Gastroesophageal sphincter (tissue), 4 donors: Measurements from ENCODE around the gene NANOGP8. TPM values are rescaled to one million over a fixed set of nuclear protein-coding genes. Genes with fewer than 3 reads are reported as not detected.
"Not testable (repeated sequence)": the region's sequence is repeated elsewhere in the genome, so short reads cannot be mapped to it uniquely, and the experiment has no call there.

Experiments
- ATAC-seq: fragments of 150-250 bp; one replicate; pipeline ENCODE4 v1.9.1; 2016; ENCODE audit warnings: mild to moderate bottlenecking, moderate library complexity
- H3K27ac ChIP-seq, 4 donors: fragments of 200-600 bp; sonication (generic) in 3 of 4; 1 replicate in 3 of 4; 2 replicates in 1 of 4; pipeline ENCODE4 v1.5.1; 2016 to 2019
- H3K27me3 ChIP-seq: fragments of 200-600 bp; sonication (generic); one replicate; pipeline ENCODE4 v1.5.1; 2019
- H3K36me3 ChIP-seq, 2 donors: fragments of 200-600 bp; sonication (generic); one replicate each; pipeline ENCODE4 v1.5.1; 2019; ENCODE audit warnings: control low read depth in 1 of 2
- H3K4me1 ChIP-seq, 3 donors: fragments of 200-600 bp; sonication (generic); 1 replicate in 2 of 3; 2 replicates in 1 of 3; pipeline ENCODE4 v1.5.1; 2016 to 2019; ENCODE audit warnings: control low read depth in 2 of 3
- H3K4me3 ChIP-seq, 2 donors: fragments of 200-600 bp; sonication (generic); one replicate each; pipeline ENCODE4 v1.5.1; 2019; ENCODE audit warnings: mild to moderate bottlenecking in 1 of 2, moderate library complexity in 1 of 2
- H3K9me3 ChIP-seq, 3 donors: fragments of 200-600 bp; sonication (generic); one replicate each; pipeline ENCODE4 v1.5.1; 2017 to 2019; ENCODE audit warnings: control low read depth in 2 of 3
- CTCF ChIP-seq, 4 experiments: fragments of 200-600 bp in 2 of 4; fragments of 450-650 bp in 2 of 4; sonication (generic) in 1 of 4; IDR thresholded peaks; one replicate each; pipeline ENCODE4 v1.5.1; 2017 to 2019; ENCODE audit warnings: antibody characterized with exemption in 4 of 4, mild to moderate bottlenecking in 2 of 4, moderate library complexity in 2 of 4
- EP300 ChIP-seq: sonication (generic); formaldehyde crosslinking; IDR thresholded peaks from one replicate; pipeline ENCODE4 v1.6.1; 2017; ENCODE audit warnings: antibody characterized with exemption, mild to moderate bottlenecking
- POLR2A ChIP-seq, 2 donors: fragments of 450-650 bp; IDR thresholded peaks; one replicate each; pipeline ENCODE4 v1.6.1; 2017; ENCODE audit warnings: antibody characterized with exemption in 2 of 2, mild to moderate bottlenecking in 2 of 2, moderate library complexity in 1 of 2
- POLR2AphosphoS5 ChIP-seq: sonication (generic); formaldehyde crosslinking; IDR thresholded peaks from one replicate; pipeline ENCODE4 v1.6.1; 2017; ENCODE audit warnings: antibody characterized with exemption
- WGBS, 2 donors: methylation state at CpG; one replicate each; pipeline ENCODE4 v1.1.5; 2018; ENCODE audit warnings: low coverage in 1 of 2; 5-methylcytosine and 5-hydroxymethylcytosine counted together
- total RNA-seq, 4 donors: library from RNA; depleted of rRNA; stranded (reverse); fragments of >200 nt; gene quantifications; one replicate each; pipeline ENCODE4 v1.1.0, GENCODE V29; 2016

Gene NANOGP8
- total RNA-seq, 4 donors from 2014 or later: 4.0 TPM; not detected in 3

- no peak overlapping the region for H3K27ac ChIP-seq
- no peak overlapping the region for H3K4me3 ChIP-seq
- no peaks in the 10 kb centered on the region for H3K27me3 ChIP-seq
- H3K9me3 ChIP-seq: no peaks in the 10 kb centered on the region
- TF ChIP-seq EP300 (no peak), POLR2AphosphoS5 (no peak), CTCF (IDR thresholded peaks at IDR 0.05) (no peak), POLR2A (IDR thresholded peaks at IDR 0.05) (no peak)
- H3K36me3 ChIP-seq: no peaks in the 10 kb centered on the region
- peaks cover 0 to 9% (median 0%) of the 10 kb centered on the region in 3 donors for H3K4me1 ChIP-seq
- 15 to 77% methylated on average over 2 of the region's 2 CpGs for WGBS, 2 donors
- no peak for ATAC-seq
These were observed 4.5 kb upstream of the NANOGP8 start for GRCh38 chr15:35089551-35089950.

GRCh38 chr15:35088329-35088728, 3.2 kb upstream of the NANOGP8 start:
- WGBS, 2 donors: 63% methylated on average over 1 of the region's 1 CpG; no CpG with 5 or more reads in 1 of the 2 donors
- H3K27ac ChIP-seq: no peak overlapping the region
- H3K9me3 ChIP-seq: no peaks in the 10 kb centered on the region
- no peaks in the 10 kb centered on the region for H3K27me3 ChIP-seq
- no peak for ATAC-seq
- peaks cover 0 to 6% (median 0%) of the 10 kb centered on the region in 3 donors for H3K4me1 ChIP-seq
- TF ChIP-seq EP300: no peak
- TF ChIP-seq POLR2A (IDR thresholded peaks at IDR 0.05): no peak
- no peak for TF ChIP-seq POLR2AphosphoS5
- no peak for TF ChIP-seq CTCF (IDR thresholded peaks at IDR 0.05)
- H3K36me3 ChIP-seq: no peaks in the 10 kb centered on the region
- H3K4me3 ChIP-seq: no peak overlapping the region

- 65 to 93% methylated on average over 2 to 3 of the region's 3 CpGs for WGBS, 2 donors
- Histone ChIP-seq H3K27ac (no peak overlapping the region), H3K27me3 (no peaks in the 10 kb centered on the region), H3K4me1 (peaks cover 0 to 6% (median 0%) of the 10 kb centered on the region in 3 donors), H3K36me3 (no peaks in the 10 kb centered on the region), H3K4me3 (no peak overlapping the region), H3K9me3 (no peaks in the 10 kb centered on the region)
- TF ChIP-seq CTCF (IDR thresholded peaks at IDR 0.05): no peak
- TF ChIP-seq POLR2A (IDR thresholded peaks at IDR 0.05): no peak
- no peak for TF ChIP-seq EP300
- TF ChIP-seq POLR2AphosphoS5: no peak
- ATAC-seq: no peak
These were observed 2.7 kb upstream of the NANOGP8 start for GRCh38 chr15:35087759-35088158.

- not testable (repeated sequence) for H3K4me3 ChIP-seq, H3K36me3 ChIP-seq, H3K27me3 ChIP-seq, H3K27ac ChIP-seq, H3K9me3 ChIP-seq, ATAC-seq
- peaks cover 0 to 18% (median 0%) of the 10 kb centered on the region in 3 donors for H3K4me1 ChIP-seq
- WGBS, 2 donors: 81 to 86% methylated on average over 2 to 5 of the region's 36 CpGs
These were observed 2.4 kb downstream of the NANOGP8 start for GRCh38 chr15:35082371-35083348.

GRCh38 chr15:35081626-35082365, 3.3 kb downstream of the NANOGP8 start:
- not testable (repeated sequence) for H3K4me3 ChIP-seq, H3K27me3 ChIP-seq, H3K36me3 ChIP-seq, ATAC-seq, H3K27ac ChIP-seq, H3K9me3 ChIP-seq
- WGBS, 2 donors: no CpG with 5 or more reads among the region's 45 CpGs
- peaks cover 0 to 18% (median 0%) of the 10 kb centered on the region in 3 donors for H3K4me1 ChIP-seq
